GM21737 (cell line): Measurements from ENCODE around the gene PROC.
"Not testable (repeated sequence)": the region's sequence is repeated elsewhere in the genome, so short reads cannot be mapped to it uniquely, and the experiment has no call there.

ENCODE experiments used
- ATAC-seq: cut with Tn5 transposase; IDR thresholded peaks from one replicate; pipeline ENCODE4 v1.9.1; 2021; ENCODE audit warnings: mild to moderate bottlenecking, moderate library complexity; ENCODE audit not compliant: unreplicated experiment

Gene PROC

GRCh38 chr2:127392828-127393578 lies 25.2 kb upstream of the PROC start:
- ATAC-seq: no peak

GRCh38 chr2:127394492-127394891 lies 23.7 kb upstream of the PROC start:
- no peak for ATAC-seq

- ATAC-seq: no peak
These were observed 20.5 kb upstream of the PROC start for GRCh38 chr2:127397568-127398238.

- ATAC-seq: peak; percentile 89
These were observed 20.0 kb upstream of the PROC start for GRCh38 chr2:127398239-127398590.

GRCh38 chr2:127400533-127400896 lies 17.7 kb upstream of the PROC start:
- no peak for ATAC-seq

- ATAC-seq: no peak
These were observed 17.1 kb upstream of the PROC start for GRCh38 chr2:127400897-127401756.

- no peak for ATAC-seq
These were observed 16.2 kb upstream of the PROC start for GRCh38 chr2:127401757-127402695.

- ATAC-seq: no peak
These were observed 14.8 kb upstream of the PROC start for GRCh38 chr2:127403460-127403859.

- ATAC-seq: no peak
These were observed 13.6 kb upstream of the PROC start for GRCh38 chr2:127404466-127405254.

- ATAC-seq: no peak
These were observed 13.0 kb upstream of the PROC start for GRCh38 chr2:127405255-127405610.

GRCh38 chr2:127406454-127406853 lies 11.8 kb upstream of the PROC start:
- ATAC-seq: no peak

- ATAC-seq: no peak
These were observed 11.1 kb upstream of the PROC start for GRCh38 chr2:127407091-127407490.

GRCh38 chr2:127407661-127408003 lies 10.6 kb upstream of the PROC start:
- ATAC-seq: no peak

GRCh38 chr2:127408004-127408806 lies 10.0 kb upstream of the PROC start:
- ATAC-seq: peak; percentile 74

- ATAC-seq: no peak
These were observed 9.5 kb upstream of the PROC start for GRCh38 chr2:127408807-127409099.

GRCh38 chr2:127409716-127410115 lies 8.5 kb upstream of the PROC start:
- not testable (repeated sequence) for ATAC-seq

- ATAC-seq: peak; percentile 48
These were observed 7.2 kb upstream of the PROC start for GRCh38 chr2:127410871-127411652.

GRCh38 chr2:127411653-127412369 lies 6.4 kb upstream of the PROC start:
- ATAC-seq: no peak
